Cortex of kidney (tissue), 1 donor: ENCODE measurements around the gene BPIFA1.

ENCODE experiments used
- DNase-seq: peaks from one replicate; lab custom pipeline; 2025; lab: John Stamatoyannopoulos, UW

The BPIFA1 gene

GRCh38 chr20:33235696-33236095 lies at the start of gene BPIFA1:
Gene BPIFA1, plus strand, starts transcription at chr20:33235996. Its CDS starts 1,716 bp downstream, at chr20:33237712.
- no peak for DNase-seq

- DNase-seq, result no peak
Observed at GRCh38 chr20:33187491-33187890, 48.3 kb upstream of the BPIFA1 start.

- DNase-seq, result no peak
Observed at GRCh38 chr20:33188421-33188820, 47.4 kb upstream of the BPIFA1 start.

DNA sequence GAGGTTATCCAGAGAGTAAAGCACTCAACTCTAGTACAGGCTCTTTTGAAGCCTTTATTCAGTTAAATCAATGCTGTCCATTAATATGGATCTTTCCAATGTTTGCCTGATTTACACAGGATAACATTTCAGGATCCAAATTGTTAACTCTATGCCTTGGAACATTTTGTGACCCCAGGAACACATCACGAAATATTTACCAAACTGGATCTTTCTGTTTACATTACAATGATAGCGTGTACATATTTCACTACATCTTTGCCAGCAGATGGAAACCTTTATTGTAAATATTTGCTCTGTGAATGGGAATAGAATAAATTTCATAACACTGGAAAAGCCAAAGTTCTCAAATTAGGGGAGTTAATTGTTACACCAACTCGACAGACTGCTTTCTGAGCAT lies 44.3 kb upstream of the BPIFA1 start:
- no peak for DNase-seq

- DNase-seq, result no peak
Observed at GRCh38 chr20:33191955-33192354, 43.8 kb upstream of the BPIFA1 start.

- no peak for DNase-seq
Observed at GRCh38 chr20:33192912-33193501, 42.8 kb upstream of the BPIFA1 start.

DNA sequence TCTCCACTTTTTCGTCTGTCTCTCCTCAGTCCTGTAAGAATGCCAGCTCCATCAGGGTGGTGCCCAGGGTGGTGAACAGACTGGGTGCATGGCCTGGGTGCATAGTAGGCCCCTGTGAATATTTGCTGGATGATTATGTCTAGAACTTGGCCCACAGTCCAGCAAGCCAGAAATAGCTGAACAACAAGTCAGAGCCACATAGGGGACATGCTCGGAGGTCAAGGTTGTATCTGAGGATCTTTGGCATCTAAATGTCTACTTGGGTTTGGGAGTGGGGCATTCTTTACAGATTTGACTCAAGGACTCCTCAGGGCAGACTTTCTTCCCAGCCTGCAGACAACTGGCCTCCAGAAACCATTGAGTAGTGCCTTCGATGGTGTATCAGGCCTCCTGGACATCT lies 36.8 kb upstream of the BPIFA1 start:
- no peak for DNase-seq

DNA sequence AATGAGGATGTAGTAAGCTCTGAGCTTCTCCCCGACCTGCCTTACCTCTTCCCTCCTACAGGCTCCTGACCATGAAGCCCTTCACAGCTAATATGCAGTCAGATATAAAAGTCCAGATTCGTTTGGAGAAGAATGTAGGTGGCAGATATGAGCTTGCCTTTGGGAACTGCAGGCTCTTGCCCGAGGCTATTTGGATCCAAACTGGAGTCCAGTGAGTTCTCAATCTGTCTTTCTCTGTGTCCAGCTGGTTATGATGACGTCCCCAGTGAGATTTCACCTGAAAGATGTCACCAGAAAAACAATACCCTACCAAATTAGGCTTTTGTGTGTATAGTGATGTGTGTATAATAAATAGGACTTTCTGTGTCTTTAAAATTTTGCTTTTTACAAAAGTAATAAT lies 33.3 kb upstream of the BPIFA1 start:
- DNase-seq, result no peak

GRCh38 chr20:33203444-33203843 lies 32.4 kb upstream of the BPIFA1 start:
- DNase-seq, result no peak

DNA sequence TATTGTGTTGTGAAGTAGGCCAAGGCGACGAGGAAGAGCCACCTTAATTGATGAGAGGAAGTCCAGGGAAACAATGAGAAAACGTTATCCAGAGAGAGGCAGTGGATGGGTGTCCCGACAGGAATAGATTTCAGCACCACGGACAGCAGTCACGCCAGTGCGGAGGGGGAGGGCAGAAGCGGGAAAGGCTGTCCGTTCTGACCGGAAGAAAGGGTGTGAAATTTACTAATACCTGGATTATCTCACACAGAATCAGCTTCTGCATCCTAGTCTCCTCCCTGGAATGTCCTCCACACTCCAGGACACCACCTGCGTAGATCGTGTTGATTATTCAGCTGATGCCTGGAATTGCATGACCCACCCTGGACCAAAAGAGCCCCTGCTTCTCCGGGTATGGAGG lies 26.0 kb upstream of the BPIFA1 start:
- DNase-seq, result no peak

GRCh38 chr20:33210371-33210770 lies 25.4 kb upstream of the BPIFA1 start:
- DNase-seq, result no peak

GRCh38 chr20:33211817-33212424 lies 23.9 kb upstream of the BPIFA1 start:
- no peak for DNase-seq

GRCh38 chr20:33217052-33217451 lies 18.7 kb upstream of the BPIFA1 start, which contains the start of gene BPIFA3:
Gene BPIFA3, plus strand, starts transcription at chr20:33217352. Its CDS starts 185 bp downstream, at chr20:33217537.
- DNase-seq, result no peak

GRCh38 chr20:33224399-33224798 lies 11.4 kb upstream of the BPIFA1 start:
- DNase-seq, result no peak

DNA sequence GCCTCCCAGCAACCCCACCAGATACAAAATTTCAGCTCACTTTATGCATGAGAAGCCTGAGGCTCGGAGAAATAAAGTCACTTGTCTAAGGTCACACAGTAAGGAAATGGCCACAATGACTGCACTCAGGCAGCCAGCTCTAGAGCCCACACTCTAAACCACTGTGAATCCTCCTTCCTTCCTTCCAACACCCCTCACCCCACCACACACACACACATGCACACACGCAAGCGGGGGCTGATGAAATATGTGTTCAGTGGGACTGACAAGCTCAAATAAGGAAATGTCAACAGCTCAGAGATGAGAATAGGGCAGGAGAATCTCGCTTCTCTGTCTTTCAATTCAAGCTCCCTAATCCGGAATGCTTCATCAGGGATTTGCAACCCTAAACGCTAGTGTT lies 6.0 kb upstream of the BPIFA1 start:
- DNase-seq, result no peak

- no peak for DNase-seq
Observed at GRCh38 chr20:33231237-33231636, 4.6 kb upstream of the BPIFA1 start.

GRCh38 chr20:33232486-33233072 lies 3.2 kb upstream of the BPIFA1 start:
- no peak for DNase-seq

DNA sequence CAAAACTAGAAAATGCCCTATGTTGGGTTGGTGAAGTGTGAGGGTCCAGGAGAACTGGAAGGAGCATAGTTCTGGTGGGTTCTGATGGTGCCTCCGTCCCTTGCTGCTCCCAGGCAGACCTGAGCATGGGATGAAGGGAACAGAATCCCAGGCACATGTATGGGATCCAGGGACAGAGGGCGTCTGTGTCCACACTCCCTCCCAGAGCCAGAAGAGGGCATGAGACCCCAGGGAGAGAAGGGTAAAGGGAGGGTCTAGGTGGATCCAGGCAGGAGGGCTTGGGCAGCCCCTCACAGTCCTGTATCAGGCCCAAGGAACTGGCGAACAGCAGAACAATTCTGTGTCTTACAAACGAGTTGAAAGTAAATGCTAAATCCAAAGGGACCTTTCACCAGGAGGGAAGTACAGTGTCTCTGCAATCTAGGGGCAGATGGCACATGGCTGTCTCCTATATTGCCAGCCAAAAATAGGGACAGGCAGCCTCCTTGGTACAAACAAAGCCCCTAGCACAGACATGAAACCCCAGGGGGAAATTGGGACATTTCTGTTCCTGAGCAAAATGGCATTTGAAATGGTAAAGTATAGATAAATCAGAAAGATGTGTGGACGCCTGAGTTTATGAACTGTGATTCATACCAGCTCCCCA lies 2.5 kb upstream of the BPIFA1 start:
- DNase-seq, result no peak

DNA sequence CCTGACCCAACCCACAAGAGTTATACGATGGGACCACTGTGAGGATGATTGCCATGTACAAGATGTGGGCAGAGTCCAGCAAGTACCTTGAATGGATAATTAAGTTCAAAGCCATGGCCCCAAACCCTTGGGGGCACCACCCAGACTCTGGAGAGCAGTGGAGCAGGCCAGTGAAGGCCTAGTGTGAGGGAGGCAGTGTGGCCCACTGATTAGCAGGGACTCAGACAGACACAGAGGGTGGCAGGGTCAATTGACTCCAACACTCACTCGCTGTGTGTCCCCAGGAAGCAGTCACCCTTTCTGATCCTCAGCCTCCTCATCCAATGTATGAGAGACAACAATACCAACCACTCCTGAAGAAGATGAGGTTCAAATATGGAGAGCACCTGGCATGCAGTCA lies 1.7 kb upstream of the BPIFA1 start:
- no peak for DNase-seq

- DNase-seq, result no peak
Observed at GRCh38 chr20:33236351-33236750, 555 bp downstream of the BPIFA1 start.

DNA sequence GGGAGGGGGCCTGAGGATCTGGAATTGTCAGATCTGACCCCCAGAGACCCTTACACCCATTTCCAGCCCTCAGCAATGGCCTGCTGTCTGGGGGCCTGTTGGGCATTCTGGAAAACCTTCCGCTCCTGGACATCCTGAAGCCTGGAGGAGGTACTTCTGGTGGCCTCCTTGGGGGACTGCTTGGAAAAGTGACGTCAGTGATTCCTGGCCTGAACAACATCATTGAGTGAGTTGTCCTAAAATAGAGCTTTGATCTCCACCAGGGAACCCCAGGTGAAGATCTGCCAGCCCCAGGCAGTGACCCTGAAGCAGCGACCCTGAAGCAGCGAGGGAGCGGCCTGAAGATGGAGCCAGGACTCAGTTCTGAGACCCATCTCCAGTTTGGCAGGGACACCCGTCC lies 2.2 kb downstream of the BPIFA1 start:
- DNase-seq, result no peak

GRCh38 chr20:33239418-33239817 lies 3.6 kb downstream of the BPIFA1 start:
- DNase-seq, result no peak
